GM21360 (cell line): Measurements from ENCODE around the gene ACE.

ENCODE experiments used
- ATAC-seq: cut with Tn5 transposase; IDR thresholded peaks from one replicate; pipeline ENCODE4 v1.9.1; 2021; ENCODE audit warnings: mild to moderate bottlenecking, moderate library complexity; ENCODE audit not compliant: unreplicated experiment

ACE gene

DNA sequence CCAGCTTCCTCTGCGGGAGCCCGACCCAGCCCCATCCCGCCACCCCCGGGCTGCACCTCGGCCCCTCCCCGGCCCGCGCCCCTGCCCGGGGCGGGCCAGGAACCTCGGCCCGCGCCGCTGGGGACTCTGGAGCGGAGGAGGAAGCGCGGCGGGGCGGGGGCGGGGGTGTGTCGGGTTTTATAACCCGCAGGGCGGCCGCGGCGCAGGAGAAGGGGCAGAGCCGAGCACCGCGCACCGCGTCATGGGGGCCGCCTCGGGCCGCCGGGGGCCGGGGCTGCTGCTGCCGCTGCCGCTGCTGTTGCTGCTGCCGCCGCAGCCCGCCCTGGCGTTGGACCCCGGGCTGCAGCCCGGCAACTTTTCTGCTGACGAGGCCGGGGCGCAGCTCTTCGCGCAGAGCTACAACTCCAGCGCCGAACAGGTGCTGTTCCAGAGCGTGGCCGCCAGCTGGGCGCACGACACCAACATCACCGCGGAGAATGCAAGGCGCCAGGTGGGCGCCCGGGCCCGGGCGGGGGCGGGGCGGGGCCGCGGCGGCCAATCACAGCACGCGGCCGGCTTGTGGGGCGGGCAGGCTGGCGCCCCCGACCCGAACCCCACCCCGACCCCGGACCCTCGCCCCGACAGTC, at the start of gene ACE:
TSS of gene ACE (plus strand) at position 208 of the 626 bp plus-strand sequence. CDS start at position 242, 34 bp downstream.
- no peak for ATAC-seq

DNA sequence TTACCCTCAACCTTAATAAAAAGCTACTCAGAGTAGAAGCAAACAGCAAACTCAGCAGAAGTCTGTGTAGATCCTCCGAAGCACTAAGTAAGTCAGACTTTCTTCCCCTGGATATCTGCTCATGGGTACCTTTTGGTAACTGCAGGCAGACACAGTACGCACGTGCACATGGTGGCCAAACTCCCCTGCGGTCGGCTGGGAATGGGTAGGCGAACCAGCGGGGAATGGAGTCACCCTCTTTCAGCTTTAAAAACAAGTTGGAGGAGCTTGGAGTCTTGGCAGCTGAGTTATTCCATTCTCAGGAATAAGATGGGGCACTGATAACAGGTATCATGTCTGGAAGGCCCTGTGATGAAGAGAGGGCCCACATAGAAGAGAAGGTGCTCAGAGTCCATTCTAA, 47.1 kb upstream of the ACE start:
- ATAC-seq, result no peak

DNA sequence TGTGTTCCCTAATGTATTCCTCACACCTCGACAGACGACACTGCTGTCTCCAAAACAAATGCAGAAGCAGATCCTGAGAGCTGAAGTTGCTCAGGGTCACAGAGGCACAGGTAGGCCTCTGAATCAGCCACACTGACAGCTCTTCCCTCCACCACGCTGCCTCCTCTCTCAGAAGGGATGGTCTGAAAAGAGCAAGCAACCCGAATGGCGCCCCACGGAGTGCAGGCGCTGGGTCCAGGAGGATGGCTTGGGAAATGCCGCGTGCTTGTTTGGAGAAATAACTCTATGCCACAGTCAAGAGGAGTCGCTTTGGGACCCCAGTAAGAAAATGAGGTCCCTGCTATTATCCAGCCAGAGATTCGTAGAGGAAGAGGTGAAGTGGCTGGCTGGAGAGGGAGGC, 46.6 kb upstream of the ACE start:
- ATAC-seq, result no peak

DNA sequence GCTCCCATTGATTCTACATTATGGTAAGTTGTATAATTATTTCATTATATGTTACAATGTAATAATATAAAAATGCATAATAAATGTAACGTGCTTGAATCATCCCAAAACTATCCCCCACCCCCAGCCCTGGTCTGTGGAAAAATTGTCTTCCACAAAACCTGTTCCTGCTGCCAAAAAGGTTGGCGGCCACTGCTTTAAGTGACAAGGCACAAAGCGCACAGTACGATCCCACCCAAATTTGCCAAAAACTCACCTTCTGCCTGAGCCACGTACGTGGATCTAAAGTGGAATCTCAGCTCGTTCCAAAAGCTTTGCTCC, 45.3 kb upstream of the ACE start:
- no peak for ATAC-seq

DNA sequence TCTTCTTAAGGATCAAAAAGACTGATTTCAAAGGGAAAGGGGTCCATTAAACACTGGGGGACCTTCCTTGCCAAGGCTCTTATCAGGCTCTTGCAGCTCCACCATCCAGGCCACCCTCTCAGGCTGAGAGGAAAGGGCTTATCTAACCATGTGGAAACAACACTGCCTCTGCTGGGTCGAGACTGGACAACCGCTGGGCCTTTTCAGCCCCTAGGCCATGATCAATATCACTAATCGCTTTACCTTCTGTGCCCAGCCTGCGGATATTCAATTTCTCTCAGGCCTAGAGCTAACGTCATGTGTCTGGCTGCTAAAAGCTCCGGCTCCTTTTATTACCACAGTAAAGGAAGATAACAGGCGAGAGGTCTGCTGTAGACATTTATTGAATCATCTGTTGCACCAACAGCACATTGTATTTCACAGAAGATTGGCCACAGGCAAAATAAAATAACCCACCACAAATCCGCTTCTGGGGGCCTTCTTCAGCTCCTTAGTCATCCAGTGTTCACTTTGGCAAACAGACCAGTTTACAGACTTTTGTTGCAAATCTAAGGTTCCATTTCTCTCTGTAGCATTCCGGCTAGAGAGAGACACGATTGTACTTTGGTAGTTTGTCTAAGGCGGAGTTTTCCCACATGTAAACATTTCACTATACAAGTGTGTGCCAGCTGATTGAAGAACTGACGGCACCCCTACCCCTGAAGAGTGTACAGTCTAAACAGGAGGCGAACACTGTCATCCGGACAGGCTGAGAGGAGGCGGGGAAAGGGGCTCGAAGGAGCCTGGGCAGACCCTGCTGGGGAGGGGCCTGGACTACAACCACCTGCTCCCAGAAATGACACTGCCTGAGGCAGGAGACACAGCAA, 44.7 kb upstream of the ACE start:
- ATAC-seq, result no peak

DNA sequence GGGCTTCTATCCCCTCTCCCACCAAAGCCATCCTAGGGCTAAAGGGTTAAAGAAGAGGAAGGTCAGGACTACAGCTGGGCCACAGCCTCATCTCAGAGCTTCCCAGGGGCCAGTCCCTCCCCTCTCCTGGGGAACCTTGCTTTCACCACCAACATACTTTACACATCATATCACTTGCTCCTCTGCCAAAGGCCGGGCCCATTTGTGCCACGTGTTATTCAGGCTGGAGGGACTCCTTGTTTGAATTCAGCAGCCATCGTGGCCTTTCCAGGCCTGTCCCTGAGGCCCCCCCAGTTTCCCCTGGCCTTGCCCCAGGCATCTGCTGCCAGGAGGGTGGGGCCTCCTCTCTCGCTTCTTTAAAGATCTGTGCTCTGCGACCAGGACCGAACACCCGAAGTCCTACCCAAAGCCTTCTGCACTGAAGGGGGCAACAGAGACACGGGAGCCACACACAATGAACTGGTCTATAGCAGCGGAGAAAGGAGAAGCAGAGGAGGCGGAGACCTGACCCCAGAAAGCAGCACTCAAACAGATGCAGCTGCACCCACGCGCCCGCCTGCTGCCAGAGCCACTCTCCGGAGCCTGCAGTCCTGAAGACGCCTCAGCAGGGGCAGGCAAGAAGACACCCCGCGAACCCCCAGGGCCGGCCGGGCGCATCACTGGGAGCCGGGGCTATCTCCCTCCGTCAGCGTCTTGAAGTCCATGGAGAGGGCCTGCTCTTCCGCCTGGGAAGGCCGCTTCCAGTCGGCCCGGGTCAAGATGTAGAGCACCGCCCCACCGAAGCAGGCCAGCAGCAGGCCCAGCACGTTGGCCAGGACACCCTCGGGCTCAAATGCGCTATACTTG, 42.9 kb upstream of the ACE start:
- no peak for ATAC-seq

DNA sequence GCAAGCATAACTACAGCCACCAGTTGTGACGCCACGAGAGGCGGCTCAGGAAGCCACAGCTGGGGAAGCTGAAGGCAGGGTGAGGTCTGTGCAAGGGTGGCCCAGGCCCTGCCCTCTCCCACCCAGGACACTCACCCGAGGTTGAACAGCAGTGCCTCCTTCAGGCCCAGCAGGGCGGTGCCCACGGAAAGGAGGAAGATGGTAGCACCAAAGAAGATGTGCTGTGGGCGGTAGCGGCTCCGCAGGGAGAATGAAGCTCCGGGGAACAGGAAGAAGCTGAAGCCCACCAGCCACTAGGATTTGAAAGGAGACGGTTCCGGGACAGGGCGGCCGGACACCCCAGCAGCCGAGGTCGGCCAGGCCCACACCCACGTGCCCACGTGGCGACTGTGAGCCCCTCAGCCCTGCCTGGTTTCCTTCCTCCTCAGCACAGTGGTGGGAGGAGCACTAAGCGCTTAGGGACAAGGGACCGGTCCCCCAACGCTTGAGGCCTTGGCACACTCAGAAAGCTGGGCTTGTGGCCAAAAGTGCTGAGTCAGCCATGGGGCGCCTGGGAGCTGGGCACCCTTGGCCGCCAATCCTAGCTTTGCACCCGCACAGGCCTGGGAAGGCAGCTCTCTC, 41.8 kb upstream of the ACE start:
- no peak for ATAC-seq

DNA sequence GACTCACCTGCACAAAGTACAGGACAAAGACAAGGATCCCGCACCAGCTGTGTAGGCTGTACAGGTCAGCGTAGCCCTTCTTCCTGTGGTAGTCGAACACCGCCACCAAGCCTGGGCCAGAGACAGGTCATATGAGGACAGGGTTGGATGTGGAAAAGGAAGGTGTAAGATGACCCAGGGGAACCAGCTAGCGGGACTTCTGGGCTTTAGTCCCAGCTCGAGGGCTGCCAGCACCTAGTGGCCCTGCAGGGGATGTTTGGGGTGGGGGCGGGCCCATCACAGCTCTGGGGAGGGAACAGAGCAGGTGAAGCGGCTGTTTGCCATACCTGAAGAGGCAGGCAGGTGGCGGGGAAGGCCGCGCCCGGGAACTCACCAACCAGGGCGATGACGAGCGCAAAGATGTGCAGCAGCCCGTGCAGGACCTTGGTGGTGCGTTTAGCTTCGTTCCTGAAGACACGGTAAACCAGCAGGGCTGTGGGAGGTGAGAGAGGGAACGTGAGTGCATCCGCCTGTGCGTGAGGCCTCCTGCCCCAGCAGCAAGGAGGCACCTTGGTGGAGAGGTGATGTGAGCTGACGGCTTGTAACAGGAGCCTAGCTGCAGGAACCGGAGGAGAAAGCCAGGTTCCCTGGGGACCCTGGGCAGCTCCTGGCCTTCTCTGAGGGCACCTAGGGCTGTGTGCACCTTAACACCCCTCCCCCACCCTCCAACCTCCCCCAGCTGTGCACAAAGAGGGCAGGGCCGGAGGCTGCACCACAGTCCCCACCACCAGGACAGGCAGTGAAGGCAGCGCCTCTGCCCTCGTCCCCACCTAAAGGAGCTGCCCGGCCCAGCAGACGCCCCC, 41.0 kb upstream of the ACE start:
- no peak for ATAC-seq

DNA sequence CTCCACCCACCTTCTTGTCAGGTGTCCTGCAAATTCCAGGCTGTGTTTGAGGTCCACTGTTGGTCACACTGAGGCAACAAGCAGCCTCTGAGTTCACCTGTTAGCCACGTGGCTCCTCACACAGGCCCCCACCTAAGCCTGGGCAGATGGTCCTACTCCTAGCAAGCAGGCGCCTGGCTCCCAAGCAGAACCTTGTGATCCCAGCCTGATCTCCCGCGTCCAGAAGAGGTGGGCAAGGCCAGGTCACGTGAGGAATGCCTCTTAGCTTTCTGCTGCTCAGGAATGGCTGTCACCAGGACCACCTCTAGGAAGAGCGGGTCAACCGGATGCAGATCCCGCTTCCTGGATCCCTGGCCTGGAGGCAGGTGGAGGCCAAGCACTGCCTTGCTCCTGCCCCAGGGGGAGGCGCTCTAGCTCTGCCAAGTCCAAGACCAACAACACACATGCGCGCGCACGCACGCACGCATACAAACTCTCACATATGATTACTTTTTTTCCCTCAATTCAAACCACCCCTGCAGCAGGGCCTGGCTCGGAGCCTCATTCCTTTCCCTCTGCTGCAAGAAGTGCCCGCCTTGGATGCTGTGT, 40.2 kb upstream of the ACE start:
- no peak for ATAC-seq

DNA sequence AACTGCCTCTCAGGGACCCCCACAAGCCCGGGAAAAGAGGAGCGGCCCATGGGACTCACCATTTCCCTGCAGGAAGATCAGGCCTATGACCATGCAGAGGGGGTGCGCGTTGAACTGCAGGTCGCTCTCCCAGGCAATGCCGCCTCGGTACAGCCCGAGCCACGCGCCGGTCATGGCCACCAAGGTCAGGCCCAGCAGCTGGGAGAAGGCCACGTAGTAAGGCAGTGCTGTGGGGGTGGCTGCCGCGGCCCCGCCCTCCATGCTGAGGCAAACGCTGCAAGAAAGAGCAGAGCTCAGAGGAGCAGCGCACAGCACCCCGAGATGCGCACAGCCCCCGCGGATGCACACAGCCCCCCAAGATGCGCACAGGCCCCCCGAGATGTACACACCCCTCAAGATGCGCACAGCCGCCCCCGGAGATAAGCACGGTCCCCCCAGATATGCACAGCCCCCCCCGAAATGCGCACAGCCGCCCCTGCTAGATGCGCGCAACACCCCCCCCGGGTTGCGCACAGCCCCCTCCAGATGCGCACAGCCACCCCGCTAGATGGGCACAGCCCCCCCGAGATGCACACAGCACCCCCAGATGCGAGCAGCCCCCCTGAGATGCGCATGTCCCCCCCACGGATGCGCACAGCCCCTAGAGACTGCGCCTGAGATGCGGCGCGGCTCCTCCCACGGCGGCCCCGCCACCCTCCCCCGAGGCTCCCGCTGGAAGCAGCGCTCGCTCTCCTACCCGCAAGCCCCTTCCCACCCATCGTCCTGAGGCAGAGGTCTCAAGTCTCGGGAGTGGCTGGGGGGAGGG, 39.4 kb upstream of the ACE start:
- no peak for ATAC-seq

DNA sequence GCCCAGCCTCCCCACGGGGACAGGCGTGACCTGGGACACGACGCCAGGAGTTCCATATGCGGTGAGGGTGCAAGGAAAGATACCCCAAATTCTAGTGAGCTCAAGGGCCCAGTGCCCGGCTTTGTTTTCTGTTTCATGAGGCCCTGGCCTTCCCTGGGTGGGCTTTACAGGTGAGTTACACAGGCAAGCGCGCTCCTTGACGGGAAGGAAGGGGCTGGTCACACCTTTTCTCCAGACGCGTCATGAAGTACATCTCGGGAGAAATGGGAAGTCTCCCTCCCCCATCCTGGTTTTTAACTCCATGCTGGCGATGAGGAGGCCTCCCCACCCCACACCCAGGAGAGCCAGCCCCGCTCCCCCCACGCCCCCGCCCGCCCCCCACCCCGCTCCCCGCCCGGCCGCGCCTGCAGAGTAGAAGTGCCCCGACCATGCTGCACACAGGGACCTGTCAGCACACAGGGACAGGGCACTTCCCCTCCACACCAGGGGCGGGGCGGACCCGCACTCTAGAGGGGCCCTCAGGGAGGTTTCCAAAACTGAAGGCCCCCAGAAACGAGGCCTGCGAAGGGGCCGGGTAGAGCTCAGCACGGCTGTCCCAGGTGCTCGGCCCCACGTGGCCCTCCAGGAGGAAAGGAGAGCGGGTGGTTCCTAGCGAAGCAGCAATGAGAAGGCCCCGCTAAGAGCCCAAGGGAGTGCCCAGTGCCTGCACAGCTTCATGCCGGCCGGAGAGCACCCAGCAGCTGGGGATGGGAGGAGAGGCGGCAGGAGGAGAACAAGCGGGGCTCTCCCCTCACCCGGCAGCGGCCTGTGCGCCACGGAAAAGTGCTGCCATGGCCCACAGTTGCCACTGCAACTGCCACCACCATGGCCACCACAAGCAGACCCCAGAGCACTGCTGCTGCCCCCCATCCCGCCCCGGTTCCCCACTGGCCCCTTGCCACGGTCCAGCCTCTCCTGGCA, 38.5 kb upstream of the ACE start:
- no peak for ATAC-seq

DNA sequence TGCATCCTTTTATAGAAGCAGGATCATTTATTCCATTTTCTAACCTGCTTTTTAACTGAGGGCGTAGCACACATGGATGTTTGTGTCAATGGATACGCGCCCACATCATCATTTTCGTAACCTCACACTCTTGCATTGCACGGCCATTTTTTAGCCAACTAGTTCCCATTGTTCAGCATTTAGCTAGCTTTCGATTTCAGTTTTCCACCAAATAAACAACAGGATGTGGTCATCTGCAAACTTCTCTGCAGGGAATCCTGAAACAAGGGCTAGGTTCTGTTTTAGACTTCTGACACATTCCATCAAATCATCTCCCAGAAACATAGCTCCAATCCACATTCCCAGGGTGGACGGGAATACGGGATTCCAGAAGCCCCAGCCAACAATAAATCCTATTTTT, 37.2 kb upstream of the ACE start:
- ATAC-seq, result no peak

DNA sequence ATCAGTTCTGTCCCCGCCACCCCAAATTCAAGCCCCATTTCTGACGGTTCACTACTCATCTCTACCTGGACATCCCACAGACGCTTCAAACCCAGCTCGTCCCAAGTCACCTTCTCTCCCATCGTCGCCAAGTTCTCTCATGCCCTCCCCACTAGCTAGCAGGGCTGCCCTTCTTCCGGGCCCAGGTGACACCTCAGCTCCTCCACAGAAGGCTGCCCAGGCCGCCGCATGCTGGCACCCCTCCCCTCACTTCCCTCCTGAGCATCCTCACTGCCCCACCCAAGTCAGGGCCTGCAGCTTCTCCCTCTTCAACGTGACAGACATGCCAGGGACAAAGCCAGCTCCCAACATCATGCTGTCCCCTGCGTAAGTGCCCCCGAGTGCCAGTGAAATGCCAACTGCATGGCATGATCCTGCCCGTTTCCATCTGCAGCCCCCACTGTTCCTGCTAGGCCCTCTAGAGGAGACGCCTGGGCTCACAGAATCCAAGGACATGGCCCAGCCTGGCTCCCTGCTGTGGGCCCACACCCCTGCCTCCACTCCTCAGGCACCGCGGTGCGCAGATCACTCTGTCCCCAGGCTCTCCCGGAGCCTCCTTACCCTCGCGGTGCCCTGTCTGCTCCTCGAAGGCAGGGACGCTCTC, 36.6 kb upstream of the ACE start:
- ATAC-seq, result no peak

DNA sequence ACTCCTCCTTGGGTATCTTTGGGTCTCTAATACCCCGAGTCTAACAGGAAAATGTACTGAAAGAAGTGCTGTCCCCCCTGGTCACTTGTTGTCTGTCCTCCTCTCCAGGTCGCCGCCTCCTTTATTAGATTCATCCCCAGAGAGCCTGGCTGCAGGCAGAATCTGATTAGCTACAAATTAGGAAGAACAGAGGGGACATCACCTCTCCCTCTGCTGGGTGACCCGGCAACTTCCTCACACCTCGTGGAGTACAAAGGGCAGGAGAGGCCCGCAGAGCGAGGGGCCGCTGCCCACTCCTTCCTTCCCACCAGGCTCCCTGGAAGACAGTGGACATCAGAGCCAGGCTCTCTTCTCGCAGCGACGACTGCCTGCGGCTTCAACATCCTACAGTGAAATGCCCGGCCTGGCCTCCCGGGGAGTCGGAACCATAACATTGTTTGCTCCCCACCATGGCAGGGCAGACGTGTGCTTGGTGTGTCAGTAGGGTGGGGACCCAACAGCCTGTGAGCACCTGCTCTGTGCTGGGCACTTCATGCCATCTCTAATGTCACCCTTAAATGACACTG, 36.0 kb upstream of the ACE start:
- ATAC-seq, result no peak

DNA sequence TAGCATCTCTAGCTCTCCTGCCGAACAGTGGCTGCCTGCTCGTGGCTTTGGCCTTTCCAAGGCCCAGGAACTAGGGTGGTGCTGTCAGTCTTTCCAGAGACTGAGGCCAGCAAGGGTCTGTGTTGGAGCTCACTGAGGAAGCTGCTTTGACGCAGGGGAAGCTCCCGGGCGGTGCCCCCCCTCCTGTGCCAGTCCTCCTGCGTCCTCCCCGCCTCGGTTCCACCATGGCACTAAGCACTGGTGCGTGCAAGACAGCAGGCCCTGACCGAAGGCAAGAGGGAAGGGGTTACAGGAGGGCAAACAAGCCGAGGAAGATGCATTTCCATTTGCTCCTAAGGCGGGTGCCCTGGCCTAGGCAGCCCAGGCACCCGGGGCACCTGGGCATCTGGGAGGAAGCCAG, 35.2 kb upstream of the ACE start:
- no peak for ATAC-seq

DNA sequence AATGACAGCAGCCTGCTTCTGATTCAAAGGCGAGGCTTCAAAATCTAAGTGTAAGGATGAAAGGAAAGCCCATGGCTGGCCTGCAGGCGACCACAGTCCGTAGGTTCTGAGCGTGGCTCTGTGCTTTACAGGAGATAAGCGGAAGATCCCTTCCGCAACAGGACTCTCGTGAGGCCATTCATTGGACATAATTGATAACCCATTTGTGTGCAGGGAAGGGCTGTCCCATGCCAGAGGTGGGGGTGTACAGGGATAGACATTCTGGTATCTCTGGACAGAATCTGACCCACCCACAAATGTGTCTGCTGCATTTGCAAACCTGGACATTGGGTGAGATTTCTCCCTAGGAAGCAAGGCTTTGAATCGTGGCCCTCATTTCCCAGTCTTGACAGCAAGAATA, 34.8 kb upstream of the ACE start:
- ATAC-seq, result no peak

DNA sequence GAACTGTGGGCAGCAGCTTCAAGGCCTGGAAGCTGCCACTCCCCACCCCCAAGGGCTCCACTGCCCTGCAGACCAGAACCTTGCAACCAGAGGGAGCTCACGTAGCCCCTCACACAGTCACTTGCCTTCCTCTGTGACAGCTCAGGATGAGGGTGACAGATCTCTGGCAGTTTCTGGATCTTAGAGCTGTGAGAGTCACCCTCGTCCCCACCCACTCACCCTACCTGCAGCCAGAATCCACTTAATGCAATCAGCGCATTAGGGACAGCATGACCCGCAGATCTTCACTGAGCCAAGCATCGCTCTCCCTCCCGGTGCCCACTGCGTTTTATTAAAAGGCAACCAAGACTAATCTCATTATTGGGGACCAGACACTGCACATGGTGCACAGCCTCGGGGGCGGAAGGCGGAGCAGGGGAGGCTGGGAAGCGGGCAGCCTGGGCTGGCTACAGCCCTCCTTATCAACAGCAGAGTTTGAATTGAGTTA, 34.3 kb upstream of the ACE start:
- ATAC-seq, result no peak
